ENCODE data around the gene UBA1. TPM values are rescaled to one million over a fixed set of nuclear protein-coding genes. Genes with fewer than 3 reads are reported as not detected.

UBA1 gene
- total and polyA plus RNA-seq, 10 donors, result 57.7 to 207 (median 191) TPM

GRCh38 chrX:47226071-47226470 is 32.4 kb downstream of the UBA1 start:
- Histone ChIP-seq H3K36me3 (peaks cover 0 to 78% (median 58%) of the 10 kb centered on the region in 6 donors), H3K9me3 (no peaks in the 10 kb centered on the region), H3K27ac (no peak overlapping the region), H3K4me3 (no peak overlapping the region), H3K4me1 (peaks cover 0 to 11% (median 0%) of the 10 kb centered on the region in 6 donors), H3K27me3 (replicated peaks in 1 of 7) (no peaks in the 10 kb centered on the region)
- no peak for TF ChIP-seq POLR2A (IDR thresholded peaks at IDR 0.05)
- TF ChIP-seq POLR2AphosphoS5 (IDR thresholded peaks at IDR 0.05), result no peak
- no peak for TF ChIP-seq CTCF (IDR thresholded peaks at IDR 0.05 in 8 of 11, conservative IDR thresholded peaks at IDR 0.05 in 3 of 11)
- intact Hi-C loops (cut with DNase I; ENCODE audit: low total_unique reads), result no loop called here
- peak; percentile 66 for DNase-seq
- 88 to 94% (median 93%) methylated on average over 5 to 6 of the region's 6 CpGs for WGBS, 5 donors

GRCh38 chrX:47226531-47227333 is 33.1 kb downstream of the UBA1 start:
- DNase-seq, result peak; percentile 69
- Histone ChIP-seq H3K4me1 (peaks cover 0 to 5% (median 0%) of the 10 kb centered on the region in 6 donors), H3K27ac (no peak overlapping the region), H3K36me3 (peaks cover 0 to 78% (median 58%) of the 10 kb centered on the region in 6 donors), H3K9me3 (no peaks in the 10 kb centered on the region), H3K27me3 (replicated peaks in 1 of 7) (no peaks in the 10 kb centered on the region), H3K4me3 (no peak overlapping the region)
- intact Hi-C loops (cut with DNase I; ENCODE audit: low total_unique reads), result no loop called here
- WGBS, 5 donors, result 79 to 92% (median 90%) methylated on average over 5 to 19 of the region's 19 CpGs
- TF ChIP-seq POLR2AphosphoS5 (IDR thresholded peaks at IDR 0.05), result no peak
- TF ChIP-seq POLR2A (IDR thresholded peaks at IDR 0.05), result no peak
- TF ChIP-seq CTCF (IDR thresholded peaks at IDR 0.05 in 8 of 11, conservative IDR thresholded peaks at IDR 0.05 in 3 of 11), result no peak

- Histone ChIP-seq H3K4me1 (peaks cover 0 to 1% (median 0%) of the 10 kb centered on the region in 6 donors), H3K27ac (no peak overlapping the region), H3K4me3 (no peak overlapping the region), H3K27me3 (replicated peaks in 1 of 7) (no peaks in the 10 kb centered on the region), H3K36me3 (peaks cover 0 to 78% (median 56%) of the 10 kb centered on the region in 6 donors), H3K9me3 (no peaks in the 10 kb centered on the region)
- 93 to 97% (median 95%) methylated on average over 9 of the region's 9 CpGs for WGBS, 5 donors
- TF ChIP-seq POLR2AphosphoS5 (IDR thresholded peaks at IDR 0.05) (no peak), POLR2A (IDR thresholded peaks at IDR 0.05) (no peak), CTCF (IDR thresholded peaks at IDR 0.05 in 8 of 11, conservative IDR thresholded peaks at IDR 0.05 in 3 of 11) (no peak)
- intact Hi-C loops (cut with DNase I; ENCODE audit: low total_unique reads), result no loop called here
- DNase-seq, result no peak
Measured at GRCh38 chrX:47227334-47227583, 33.6 kb downstream of the UBA1 start.

- intact Hi-C loops (cut with DNase I; ENCODE audit: low total_unique reads), result no loop called here
- Histone ChIP-seq H3K36me3 (peaks cover 0 to 67% (median 50%) of the 10 kb centered on the region in 6 donors), H3K4me1 (peaks cover 0 to 7% (median 0%) of the 10 kb centered on the region in 6 donors), H3K27ac (no peak overlapping the region), H3K27me3 (replicated peaks in 1 of 7) (no peaks in the 10 kb centered on the region), H3K9me3 (no peaks in the 10 kb centered on the region), H3K4me3 (no peak overlapping the region)
- TF ChIP-seq POLR2AphosphoS5 (IDR thresholded peaks at IDR 0.05) (peak in 1 of 3 donors; percentile 23), CTCF (IDR thresholded peaks at IDR 0.05 in 8 of 11, conservative IDR thresholded peaks at IDR 0.05 in 3 of 11) (no peak)
- peak; percentile 70 for DNase-seq
- WGBS, 5 donors, result 95 to 100% (median 96%) methylated on average over 12 of the region's 12 CpGs
Measured at GRCh38 chrX:47228550-47229270, 35.1 kb downstream of the UBA1 start.

Measured in spleen (tissue), 11 donors.